Body of pancreas (tissue), 4 donors: ENCODE results near the gene ADARB1.

Source experiments
- CTCF ChIP-seq, 7 experiments: fragments of 450-650 bp in 4 of 7; fragments of 200-600 bp in 3 of 7; sonication (generic) in 3 of 7; IDR thresholded peaks; one replicate each; pipeline ENCODE4 v1.5.1; 2016 to 2019; ENCODE audit warnings: antibody characterized with exemption in 7 of 7
- POLR2A ChIP-seq, 3 donors: fragments of 450-650 bp; IDR thresholded peaks; one replicate each; pipeline ENCODE4 v1.6.1; 2016; ENCODE audit warnings: antibody characterized with exemption in 3 of 3, mild to moderate bottlenecking in 2 of 3

GRCh38 chr21:45088116-45088515 lies 13.7 kb downstream of the ADARB1 start:
- no peak for TF ChIP-seq CTCF (IDR thresholded peaks at IDR 0.05)
- TF ChIP-seq POLR2A (IDR thresholded peaks at IDR 0.05) = no peak
